Measurements from ENCODE around the gene OR5T3. TPM values are rescaled to one million over a fixed set of nuclear protein-coding genes. Genes with fewer than 3 reads are reported as not detected.

The OR5T3 gene
- not detected in 3 replicates for total RNA-seq (2021)
- Bru-seq, nascent RNA, result not detected
- long read RNA-seq, experiment 1, result 0 reads
- long read RNA-seq, experiment 2, result 0 reads
- long read RNA-seq, experiment 3, result 0 reads

- no peak for ATAC-seq
- ChIA-PET POLR2A (no interaction called here), CTCF (no interaction called here)
- peaks cover 4% of the 10 kb centered on the region; the same call in 1 of the 2 replicates for H3K36me3 Mint-ChIP-seq
- no peak within 1 kb of the TSS for H3K4me3 Mint-ChIP-seq
- peaks cover 8% of the 10 kb centered on the region for H3K9me3 Mint-ChIP-seq
- H3K27me3 Mint-ChIP-seq (ENCODE audit: low read depth), result no peaks in the 10 kb centered on the region
- no peak for DNase-seq (ENCODE audit: low spot score)
- no peak within 1 kb of the TSS for H3K27ac Mint-ChIP-seq
- no peaks in the 10 kb centered on the region for H3K4me1 Mint-ChIP-seq
- no peak for TF ChIP-seq ZNF232 (CRISPR knock-in tag; IDR thresholded peaks at IDR 0.05)
- TF ChIP-seq ELF4 (CRISPR knock-in tag; IDR thresholded peaks at IDR 0.05; ENCODE audit: low read depth), result no peak
- no peak for TF ChIP-seq SP1 (CRISPR knock-in tag; conservative IDR thresholded peaks at IDR 0.05)
- no peak for TF ChIP-seq ATF3 (CRISPR knock-in tag; conservative IDR thresholded peaks at IDR 0.05)
These were observed at the start of gene OR5T3 for GRCh38 chr11:56251954-56252353. TSS of gene OR5T3 (plus strand) at chr11:56252254. CDS start at chr11:56252254, 0 bp downstream.

- Mint-ChIP-seq H3K4me1 (no peaks in the 10 kb centered on the region), H3K27ac (no peak overlapping the region), H3K9me3 (peaks cover 22% of the 10 kb centered on the region), H3K4me3 (no peak overlapping the region), H3K36me3 (no peaks in the 10 kb centered on the region), H3K27me3 (ENCODE audit: low read depth) (no peaks in the 10 kb centered on the region)
- ATAC-seq, result no peak
- TF ChIP-seq ZNF219 (CRISPR knock-in tag; IDR thresholded peaks at IDR 0.05; ENCODE audit: borderline replicate concordance) (no peak), TCF7 (CRISPR knock-in tag; IDR thresholded peaks at IDR 0.05; ENCODE audit: low read depth) (no peak), USF2 (CRISPR knock-in tag; IDR thresholded peaks at IDR 0.05) (no peak), ZNF396 (CRISPR knock-in tag; IDR thresholded peaks at IDR 0.05; ENCODE audit: borderline replicate concordance) (no peak), ZNF138 (CRISPR knock-in tag; conservative IDR thresholded peaks at IDR 0.05) (no peak), EMX1 (CRISPR knock-in tag; IDR thresholded peaks at IDR 0.05) (no peak), ZNF671 (CRISPR knock-in tag; IDR thresholded peaks at IDR 0.05) (no peak), CTCF (IDR thresholded peaks at IDR 0.05) (no peak), CREM (CRISPR knock-in tag; IDR thresholded peaks at IDR 0.05) (no peak), SOX15 (CRISPR knock-in tag; IDR thresholded peaks at IDR 0.05) (no peak), ARID4B (CRISPR knock-in tag; IDR thresholded peaks at IDR 0.05; ENCODE audit: borderline replicate concordance) (no peak), MYBL2 (CRISPR knock-in tag; IDR thresholded peaks at IDR 0.05) (no peak), ZNF317 (CRISPR knock-in tag; IDR thresholded peaks at IDR 0.05; ENCODE audit: borderline replicate concordance, low read depth) (no peak)
- POLR2A ChIA-PET, result no interaction called here
- CTCF ChIA-PET, result no interaction called here
- no peak for DNase-seq (ENCODE audit: low spot score)
These were observed 44.3 kb upstream of the OR5T3 start for GRCh38 chr11:56207790-56208189.
